ENCODE measurements around the gene CAMK2D.

- TF ChIP-seq, protein P1, sequence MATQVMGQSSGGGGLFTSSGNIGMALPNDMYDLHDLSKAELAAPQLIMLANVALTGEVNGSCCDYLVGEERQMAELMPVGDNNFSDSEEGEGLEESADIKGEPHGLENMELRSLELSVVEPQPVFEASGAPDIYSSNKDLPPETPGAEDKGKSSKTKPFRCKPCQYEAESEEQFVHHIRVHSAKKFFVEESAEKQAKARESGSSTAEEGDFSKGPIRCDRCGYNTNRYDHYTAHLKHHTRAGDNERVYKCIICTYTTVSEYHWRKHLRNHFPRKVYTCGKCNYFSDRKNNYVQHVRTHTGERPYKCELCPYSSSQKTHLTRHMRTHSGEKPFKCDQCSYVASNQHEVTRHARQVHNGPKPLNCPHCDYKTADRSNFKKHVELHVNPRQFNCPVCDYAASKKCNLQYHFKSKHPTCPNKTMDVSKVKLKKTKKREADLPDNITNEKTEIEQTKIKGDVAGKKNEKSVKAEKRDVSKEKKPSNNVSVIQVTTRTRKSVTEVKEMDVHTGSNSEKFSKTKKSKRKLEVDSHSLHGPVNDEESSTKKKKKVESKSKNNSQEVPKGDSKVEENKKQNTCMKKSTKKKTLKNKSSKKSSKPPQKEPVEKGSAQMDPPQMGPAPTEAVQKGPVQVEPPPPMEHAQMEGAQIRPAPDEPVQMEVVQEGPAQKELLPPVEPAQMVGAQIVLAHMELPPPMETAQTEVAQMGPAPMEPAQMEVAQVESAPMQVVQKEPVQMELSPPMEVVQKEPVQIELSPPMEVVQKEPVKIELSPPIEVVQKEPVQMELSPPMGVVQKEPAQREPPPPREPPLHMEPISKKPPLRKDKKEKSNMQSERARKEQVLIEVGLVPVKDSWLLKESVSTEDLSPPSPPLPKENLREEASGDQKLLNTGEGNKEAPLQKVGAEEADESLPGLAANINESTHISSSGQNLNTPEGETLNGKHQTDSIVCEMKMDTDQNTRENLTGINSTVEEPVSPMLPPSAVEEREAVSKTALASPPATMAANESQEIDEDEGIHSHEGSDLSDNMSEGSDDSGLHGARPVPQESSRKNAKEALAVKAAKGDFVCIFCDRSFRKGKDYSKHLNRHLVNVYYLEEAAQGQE (IDR thresholded peaks at IDR 0.05; ENCODE audit: insufficient read depth in 1 of 2, low read depth in 2 of 2, low read length in 2 of 2) = no peak
- no peak for TF ChIP-seq POLR2AphosphoS5 (IDR thresholded peaks at IDR 0.05; ENCODE audit: low read depth, low read length)
Observed at GRCh38 chr4:113603911-113604310, 157.6 kb downstream of the CAMK2D start.

Data from PFSK-1 (cell line).